ENCODE results near the gene F3.

The F3 gene

GRCh38 chr1:94527447-94528031 is 14.0 kb downstream of the F3 start:
- no peak for DNase-seq (ENCODE audit: low read depth)

GRCh38 chr1:94526152-94526980 is 15.2 kb downstream of the F3 start:
- DNase-seq (ENCODE audit: low read depth), result no peak

GRCh38 chr1:94524531-94524930 is 17.0 kb downstream of the F3 start:
- DNase-seq (ENCODE audit: low read depth), result no peak

GRCh38 chr1:94522304-94522703 is 19.3 kb downstream of the F3 start:
- no peak for DNase-seq (ENCODE audit: low read depth)

- no peak for DNase-seq (ENCODE audit: low read depth)
These were observed 22.2 kb downstream of the F3 start for GRCh38 chr1:94519351-94519750.

GRCh38 chr1:94515296-94515947 is 26.1 kb downstream of the F3 start:
- DNase-seq (ENCODE audit: low read depth), result no peak

- DNase-seq (ENCODE audit: low read depth), result peak; percentile 5
These were observed 27.3 kb downstream of the F3 start for GRCh38 chr1:94514095-94514727.

GRCh38 chr1:94512816-94513215 is 28.7 kb downstream of the F3 start:
- DNase-seq (ENCODE audit: low read depth), result no peak

GRCh38 chr1:94504601-94505000 is 37.0 kb downstream of the F3 start:
- no peak for DNase-seq (ENCODE audit: low read depth)

- no peak for DNase-seq (ENCODE audit: low read depth)
These were observed 38.4 kb downstream of the F3 start for GRCh38 chr1:94503153-94503552.

- no peak for DNase-seq (ENCODE audit: low read depth)
These were observed 39.6 kb downstream of the F3 start for GRCh38 chr1:94501935-94502334.

GRCh38 chr1:94501426-94501825 is 40.1 kb downstream of the F3 start:
- no peak for DNase-seq (ENCODE audit: low read depth)

- DNase-seq (ENCODE audit: low read depth), result no peak
These were observed 45.3 kb downstream of the F3 start for GRCh38 chr1:94496076-94496755.

GRCh38 chr1:94490556-94490955 is 51.0 kb downstream of the F3 start:
- no peak for DNase-seq (ENCODE audit: low read depth)

GRCh38 chr1:94486990-94487389 is 54.6 kb downstream of the F3 start:
- no peak for DNase-seq (ENCODE audit: low read depth)

- peak; percentile 37 for DNase-seq (ENCODE audit: low read depth)
These were observed 60.1 kb downstream of the F3 start for GRCh38 chr1:94481473-94481933.

- no peak for DNase-seq (ENCODE audit: low read depth)
These were observed 61.9 kb downstream of the F3 start for GRCh38 chr1:94479682-94480081.
